ENCODE results near the gene DGLUCY. TPM values are rescaled to one million over a fixed set of nuclear protein-coding genes. Genes with fewer than 3 reads are reported as not detected.
"Not testable (repeated sequence)": the region's sequence is repeated elsewhere in the genome, so short reads cannot be mapped to it uniquely, and the experiment has no call there.

The DGLUCY gene
- total and polyA plus RNA-seq, 2 donors (not counting 1 experiment from before 2014, with no cell fraction given), result 91.5 to 103 TPM

DNA sequence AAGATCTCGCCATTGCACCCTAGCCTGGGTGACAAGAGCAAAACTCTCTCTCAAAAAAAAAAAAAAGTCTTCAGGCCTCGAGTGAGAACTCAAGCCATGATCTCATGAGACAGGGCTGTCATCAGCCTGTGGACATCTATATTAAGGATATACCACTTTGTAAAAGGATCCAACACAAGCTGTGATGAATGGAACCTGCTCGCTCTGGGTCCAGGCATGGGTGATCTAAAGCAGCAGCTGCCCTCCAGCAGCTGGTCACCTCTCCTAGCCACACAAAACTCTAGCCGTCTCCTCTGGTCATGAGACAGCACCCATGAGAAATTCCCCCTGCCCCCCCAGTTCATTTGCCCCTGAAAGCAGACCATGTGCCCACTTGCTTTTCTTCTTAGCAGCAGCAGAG is 19.1 kb upstream of the DGLUCY start:
- Mint-ChIP-seq H3K27me3 (no peaks in the 10 kb centered on the region), H3K27ac (no peak overlapping the region), H3K4me3 (no peak overlapping the region), H3K9me3 (ENCODE audit: insufficient read depth) (no peaks in the 10 kb centered on the region), H3K4me1 (no peaks in the 10 kb centered on the region)
- ATAC-seq (ENCODE audit: low read depth), result no peak
- WGBS (ENCODE audit: insufficient coverage), result 94% methylated on average over 2 of the region's 4 CpGs
- ChIA-PET POLR2A (no interaction called here), CTCF (interaction anchor here (0.7 kb wide), 1 partner anchor 29 kb away, joined by 3 read pairs; no protein-coding TSS in a partner anchor)
- H3K4me3 ChIP-seq (ENCODE audit: control extremely low read depth in 1 of 5, extremely low read depth in 1 of 5, insufficient read depth in 1 of 5, low read depth in 2 of 5, low read length in 4 of 5), result no peak overlapping the region
- no peak overlapping the region for H3K27ac ChIP-seq (ENCODE audit: low read length in 2 of 2)
- TF ChIP-seq, protein P1, sequence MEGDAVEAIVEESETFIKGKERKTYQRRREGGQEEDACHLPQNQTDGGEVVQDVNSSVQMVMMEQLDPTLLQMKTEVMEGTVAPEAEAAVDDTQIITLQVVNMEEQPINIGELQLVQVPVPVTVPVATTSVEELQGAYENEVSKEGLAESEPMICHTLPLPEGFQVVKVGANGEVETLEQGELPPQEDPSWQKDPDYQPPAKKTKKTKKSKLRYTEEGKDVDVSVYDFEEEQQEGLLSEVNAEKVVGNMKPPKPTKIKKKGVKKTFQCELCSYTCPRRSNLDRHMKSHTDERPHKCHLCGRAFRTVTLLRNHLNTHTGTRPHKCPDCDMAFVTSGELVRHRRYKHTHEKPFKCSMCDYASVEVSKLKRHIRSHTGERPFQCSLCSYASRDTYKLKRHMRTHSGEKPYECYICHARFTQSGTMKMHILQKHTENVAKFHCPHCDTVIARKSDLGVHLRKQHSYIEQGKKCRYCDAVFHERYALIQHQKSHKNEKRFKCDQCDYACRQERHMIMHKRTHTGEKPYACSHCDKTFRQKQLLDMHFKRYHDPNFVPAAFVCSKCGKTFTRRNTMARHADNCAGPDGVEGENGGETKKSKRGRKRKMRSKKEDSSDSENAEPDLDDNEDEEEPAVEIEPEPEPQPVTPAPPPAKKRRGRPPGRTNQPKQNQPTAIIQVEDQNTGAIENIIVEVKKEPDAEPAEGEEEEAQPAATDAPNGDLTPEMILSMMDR (IDR thresholded peaks at IDR 0.05), result no peak
- TF ChIP-seq EZH2 (IDR thresholded peaks at IDR 0.05; ENCODE audit: borderline replicate concordance, insufficient read depth, low read depth, low read length, poor library complexity, severe bottlenecking), result no peak
- intact Hi-C loops (cut with micrococcal nuclease), result no loop called here
- H3K27me3 ChIP-seq (replicated peaks in 1 of 4; ENCODE audit: control extremely low read depth in 1 of 4, control insufficient read depth in 3 of 4, insufficient read depth in 4 of 4, low read length in 3 of 4), result no peaks in the 10 kb centered on the region
- no peaks in the 10 kb centered on the region for H3K79me2 ChIP-seq (ENCODE audit: control insufficient read depth, insufficient read depth, low read length)
- H2AFZ ChIP-seq (ENCODE audit: insufficient read depth, low read depth, low read length, poor library complexity, severe bottlenecking), result no peak overlapping the region
- H3K9me3 ChIP-seq (ENCODE audit: control extremely low read depth in 1 of 3, control insufficient read depth in 2 of 3, insufficient read depth in 1 of 3, low read length in 2 of 3), result no peaks in the 10 kb centered on the region
- no peak for DNase-seq
- no peaks in the 10 kb centered on the region for H3K36me3 ChIP-seq (replicated peaks in 1 of 2; ENCODE audit: control extremely low read depth in 1 of 2, control insufficient read depth in 1 of 2, extremely low read depth in 1 of 2, insufficient read depth in 2 of 2, low read length in 1 of 2)
- no peak overlapping the region for H3K9ac ChIP-seq (ENCODE audit: low read length)
- no peaks in the 10 kb centered on the region for H4K20me1 ChIP-seq (ENCODE audit: control insufficient read depth, insufficient read depth, low read length, poor library complexity, severe bottlenecking)
- H3K4me1 ChIP-seq (ENCODE audit: control insufficient read depth in 2 of 2, insufficient read depth in 2 of 2, low read length in 2 of 2), result no peaks in the 10 kb centered on the region
- no peak overlapping the region for H3K4me2 ChIP-seq (replicated peaks; ENCODE audit: low read depth, low read length, poor library complexity, severe bottlenecking)

DNA sequence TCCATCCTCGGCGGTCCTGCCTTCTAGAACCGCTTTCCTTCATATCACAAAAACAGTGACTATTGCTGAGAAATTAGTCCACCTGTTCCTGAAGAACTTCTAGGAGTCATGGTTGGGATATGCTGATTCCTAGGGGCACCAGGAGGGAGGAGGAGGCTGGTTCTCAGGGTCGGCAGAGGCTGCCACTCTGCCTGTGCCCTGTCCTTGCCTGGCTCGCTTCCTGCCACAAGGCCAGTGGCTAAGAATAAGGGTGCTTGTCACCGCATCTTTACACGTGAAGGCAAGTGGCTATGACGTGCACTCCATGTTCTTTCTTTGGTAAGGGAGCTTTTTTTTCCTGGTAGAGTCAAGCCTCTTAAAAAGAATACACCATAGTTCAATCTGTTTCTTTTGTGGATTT is 18.7 kb upstream of the DGLUCY start:
- no peak for ATAC-seq (ENCODE audit: low read depth)
- no peak overlapping the region for H3K4me2 ChIP-seq (replicated peaks; ENCODE audit: low read depth, low read length, poor library complexity, severe bottlenecking)
- H3K4me1 ChIP-seq (ENCODE audit: control insufficient read depth in 2 of 2, insufficient read depth in 2 of 2, low read length in 2 of 2), result no peaks in the 10 kb centered on the region
- no peak overlapping the region for H2AFZ ChIP-seq (ENCODE audit: insufficient read depth, low read depth, low read length, poor library complexity, severe bottlenecking)
- H3K4me3 Mint-ChIP-seq, result no peak overlapping the region
- H3K36me3 ChIP-seq (replicated peaks in 1 of 2; ENCODE audit: control extremely low read depth in 1 of 2, control insufficient read depth in 1 of 2, extremely low read depth in 1 of 2, insufficient read depth in 2 of 2, low read length in 1 of 2), result no peaks in the 10 kb centered on the region
- H3K9me3 Mint-ChIP-seq (ENCODE audit: insufficient read depth), result no peaks in the 10 kb centered on the region
- ChIA-PET CTCF (interaction anchor here (0.7 kb wide), 1 partner anchor 29 kb away, joined by 3 read pairs; no protein-coding TSS in a partner anchor), POLR2A (no interaction called here)
- intact Hi-C loops (cut with micrococcal nuclease), result no loop called here
- H3K27ac ChIP-seq (ENCODE audit: low read length in 2 of 2), result no peak overlapping the region
- H4K20me1 ChIP-seq (ENCODE audit: control insufficient read depth, insufficient read depth, low read length, poor library complexity, severe bottlenecking), result no peaks in the 10 kb centered on the region
- H3K79me2 ChIP-seq (ENCODE audit: control insufficient read depth, insufficient read depth, low read length), result no peaks in the 10 kb centered on the region
- no peak overlapping the region for H3K27ac Mint-ChIP-seq
- no peaks in the 10 kb centered on the region for H3K27me3 Mint-ChIP-seq
- H3K27me3 ChIP-seq (replicated peaks in 1 of 4; ENCODE audit: control extremely low read depth in 1 of 4, control insufficient read depth in 3 of 4, insufficient read depth in 4 of 4, low read length in 3 of 4), result no peaks in the 10 kb centered on the region
- H3K4me1 Mint-ChIP-seq, result no peaks in the 10 kb centered on the region
- 96% methylated on average over 2 of the region's 8 CpGs for WGBS (ENCODE audit: insufficient coverage)
- H3K9ac ChIP-seq (ENCODE audit: low read length), result no peak overlapping the region
- TF ChIP-seq, protein P1 (IDR thresholded peaks at IDR 0.05), result no peak
- no peak for TF ChIP-seq EZH2 (IDR thresholded peaks at IDR 0.05; ENCODE audit: borderline replicate concordance, insufficient read depth, low read depth, low read length, poor library complexity, severe bottlenecking)
- no peaks in the 10 kb centered on the region for H3K9me3 ChIP-seq (ENCODE audit: control extremely low read depth in 1 of 3, control insufficient read depth in 2 of 3, insufficient read depth in 1 of 3, low read length in 2 of 3)
- no peak for DNase-seq
- no peak overlapping the region for H3K4me3 ChIP-seq (ENCODE audit: control extremely low read depth in 1 of 5, extremely low read depth in 1 of 5, insufficient read depth in 1 of 5, low read depth in 2 of 5, low read length in 4 of 5)

DNA sequence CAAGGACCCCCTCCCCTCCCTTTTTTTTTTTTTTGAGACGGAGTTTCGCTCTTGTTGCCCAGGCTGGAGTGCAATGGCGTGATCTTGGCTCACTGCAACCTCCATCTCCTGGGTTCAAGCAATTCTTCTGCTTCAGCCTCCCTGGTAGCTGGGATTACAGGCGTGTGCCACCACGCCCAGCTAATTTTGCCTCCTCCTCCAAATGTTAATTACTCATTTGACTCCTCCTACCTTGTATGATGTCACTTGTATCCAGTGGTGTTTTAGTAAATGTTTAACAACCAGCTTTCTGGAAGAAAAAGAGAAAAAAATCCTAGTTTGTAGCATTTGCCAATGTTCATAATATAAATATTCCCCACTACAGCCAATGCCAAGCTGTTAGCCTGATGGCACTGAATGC is 16.2 kb upstream of the DGLUCY start:
- H3K27me3 Mint-ChIP-seq; H3K79me2 ChIP-seq (ENCODE audit: control insufficient read depth, insufficient read depth, low read length); H3K4me3 ChIP-seq (ENCODE audit: control extremely low read depth in 1 of 5, extremely low read depth in 1 of 5, insufficient read depth in 1 of 5, low read depth in 2 of 5, low read length in 4 of 5); H3K9ac ChIP-seq (ENCODE audit: low read length); H4K20me1 ChIP-seq (ENCODE audit: control insufficient read depth, insufficient read depth, low read length, poor library complexity, severe bottlenecking); H2AFZ ChIP-seq (ENCODE audit: insufficient read depth, low read depth, low read length, poor library complexity, severe bottlenecking); H3K4me3 Mint-ChIP-seq; ATAC-seq (ENCODE audit: low read depth); H3K4me2 ChIP-seq (replicated peaks; ENCODE audit: low read depth, low read length, poor library complexity, severe bottlenecking); DNase-seq; intact Hi-C loops (cut with micrococcal nuclease); H3K27ac Mint-ChIP-seq; H3K4me1 ChIP-seq (ENCODE audit: control insufficient read depth in 2 of 2, insufficient read depth in 2 of 2, low read length in 2 of 2); H3K27me3 ChIP-seq (replicated peaks in 1 of 4; ENCODE audit: control extremely low read depth in 1 of 4, control insufficient read depth in 3 of 4, insufficient read depth in 4 of 4, low read length in 3 of 4); H3K4me1 Mint-ChIP-seq; H3K36me3 ChIP-seq (replicated peaks in 1 of 2; ENCODE audit: control extremely low read depth in 1 of 2, control insufficient read depth in 1 of 2, extremely low read depth in 1 of 2, insufficient read depth in 2 of 2, low read length in 1 of 2); H3K27ac ChIP-seq (ENCODE audit: low read length in 2 of 2); H3K9me3 Mint-ChIP-seq (ENCODE audit: insufficient read depth); H3K9me3 ChIP-seq (ENCODE audit: control extremely low read depth in 1 of 3, control insufficient read depth in 2 of 3, insufficient read depth in 1 of 3, low read length in 2 of 3): not testable (repeated sequence)
- ChIA-PET POLR2A (interaction anchor here (0.6 to 0.7 kb wide), 2 partner anchors 10 to 63 kb away, joined by 3 to 11 read pairs; no protein-coding TSS in a partner anchor), CTCF (interaction anchor here (1.0 to 1.2 kb wide), 2 partner anchors 10 to 15 kb away, joined by 3 to 4 read pairs; no protein-coding TSS in a partner anchor)
- no CpG with 5 or more reads among the region's 5 CpGs for WGBS (ENCODE audit: insufficient coverage)
